Stimulated activated CD4-positive, alpha-beta T cell treated with anti-CD3 and anti-CD28 coated beads, TNF-alpha, amount 100 ng/mL, for 4 hours (primary cell): ENCODE data around the gene ERO1B.
A peak's percentile ranks its signal among the peaks of the same experiment; 100 is the strongest.
"Not testable (repeated sequence)": the region's sequence is repeated elsewhere in the genome, so short reads cannot be mapped to it uniquely, and the experiment has no call there.

ENCODE experiments used
- DNase-seq, 3 experiments: peaks; one replicate each; pipeline ENCODE4 v3.0.0-alpha.2; 2020; ENCODE audit warnings: low read depth in 3 of 3

The ERO1B gene

DNA sequence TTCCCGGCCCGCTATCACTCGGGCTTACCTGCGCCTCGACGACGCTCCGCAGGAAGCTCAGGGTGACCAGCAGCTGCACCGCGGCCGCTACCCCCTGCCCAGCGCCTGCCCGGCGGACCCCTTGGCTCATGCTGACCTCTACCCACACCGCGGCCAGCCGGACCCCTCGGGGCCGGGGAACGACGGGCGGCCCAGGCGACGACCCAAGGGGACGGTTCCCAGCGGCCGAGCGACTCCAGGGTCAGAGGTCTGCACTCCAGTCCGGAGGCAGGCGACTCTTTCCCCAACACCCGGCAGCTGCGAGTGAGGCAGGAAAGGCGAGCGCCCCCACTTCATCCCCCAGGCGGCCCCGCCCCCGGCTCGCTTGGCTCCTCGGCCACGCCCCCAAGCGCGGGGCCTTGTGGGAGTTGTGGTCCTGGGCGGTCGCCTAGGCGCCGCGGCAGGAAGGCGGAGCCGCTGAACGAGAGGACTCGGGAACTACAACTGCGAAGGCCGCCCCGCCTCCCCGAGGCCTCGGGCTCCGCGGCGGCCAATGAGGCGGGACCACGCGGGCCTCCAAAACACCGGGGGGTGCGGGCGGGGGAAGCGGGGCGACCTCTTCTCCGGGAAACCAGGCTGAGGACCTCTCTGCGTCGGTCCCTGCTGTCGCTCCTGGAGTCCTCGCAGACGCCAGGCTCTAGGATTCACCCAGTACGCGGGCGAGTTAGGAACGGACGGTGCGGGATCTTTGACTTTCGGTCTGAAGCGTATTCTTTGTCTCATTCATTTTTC, at the start of gene ERO1B:
Gene ERO1B, minus strand, starts transcription at position 305 of the 771 bp plus-strand sequence. Its CDS starts 175 bp downstream, at position 130.
- DNase-seq: peak; percentile 92 to 95 (median 94)

- not testable (repeated sequence) for DNase-seq
Measured at GRCh38 chr1:236331412-236331811, 49.7 kb upstream of the ERO1B start.

GRCh38 chr1:236326432-236326831, 44.7 kb upstream of the ERO1B start:
- no peak for DNase-seq

- DNase-seq: no peak
Measured at GRCh38 chr1:236325567-236325966, 43.8 kb upstream of the ERO1B start.

DNA sequence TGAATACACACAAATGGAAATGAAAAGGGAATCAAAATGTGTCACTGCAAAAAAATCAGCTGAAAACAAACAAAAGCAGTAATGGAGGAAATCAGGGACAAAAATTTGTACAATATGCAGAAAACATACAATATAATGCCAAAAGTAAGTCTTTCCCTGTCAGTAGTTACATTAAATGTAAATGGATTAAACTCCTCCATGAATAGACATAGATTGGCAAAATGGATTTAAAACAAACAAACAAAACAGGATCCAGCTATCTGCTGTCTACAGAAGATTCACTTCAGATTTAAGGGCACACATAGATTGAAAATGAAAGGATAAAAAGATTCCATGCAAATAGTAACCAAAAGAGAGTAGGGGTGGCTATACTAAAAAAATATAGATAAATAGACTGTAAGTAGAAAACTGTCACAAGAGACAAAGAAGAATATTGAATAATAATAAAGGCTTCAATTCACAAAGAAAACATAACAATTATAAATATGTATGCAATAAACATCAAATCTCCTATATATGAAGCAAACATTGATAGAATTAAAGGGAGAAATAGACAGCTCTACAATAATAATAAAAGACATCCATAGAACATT, 42.2 kb upstream of the ERO1B start:
- no peak for DNase-seq

- no peak for DNase-seq
Measured at GRCh38 chr1:236322566-236323409, 41.0 kb upstream of the ERO1B start.

DNA sequence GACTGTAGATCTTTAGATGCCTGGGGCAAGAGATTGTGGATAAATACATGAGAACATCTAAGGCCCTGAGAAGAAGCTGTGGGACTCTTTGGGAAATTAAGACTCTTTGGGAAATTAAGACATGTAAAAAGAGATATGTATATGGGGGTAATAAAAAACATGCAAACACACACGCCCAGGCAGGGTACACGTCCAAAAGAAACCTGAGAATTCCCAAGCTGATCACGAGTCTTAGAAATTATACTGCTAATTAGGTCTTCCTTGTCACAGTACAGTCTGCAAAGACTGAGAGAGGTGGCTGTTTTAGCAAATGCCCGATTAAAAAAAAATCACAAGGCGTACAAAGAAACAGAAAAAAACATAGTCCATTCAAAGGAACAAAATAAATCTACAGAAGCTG, 39.3 kb upstream of the ERO1B start:
- DNase-seq: no peak

- no peak for DNase-seq
Measured at GRCh38 chr1:236320671-236321070, 38.9 kb upstream of the ERO1B start.

- DNase-seq: no peak
Measured at GRCh38 chr1:236320214-236320613, 38.5 kb upstream of the ERO1B start.

DNA sequence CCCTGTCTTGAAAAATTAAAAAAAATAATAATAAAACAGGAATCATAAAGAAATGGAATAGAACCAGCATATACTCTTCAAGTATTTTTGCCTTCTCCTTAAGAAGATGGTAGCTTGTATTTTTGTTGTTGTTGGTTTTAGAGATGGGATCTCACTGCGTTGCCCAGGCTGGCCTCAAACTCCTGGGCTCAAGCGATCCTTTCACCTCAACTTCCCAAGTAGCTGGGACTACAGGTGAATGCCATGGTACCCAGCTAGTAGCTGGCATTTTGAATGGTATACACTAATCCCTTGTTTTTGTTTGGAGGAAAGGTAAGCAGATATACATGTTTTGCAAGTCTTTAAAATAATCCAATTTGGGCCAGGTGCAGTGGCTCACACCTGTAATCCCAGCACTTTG, 34.7 kb upstream of the ERO1B start:
- DNase-seq: no peak

GRCh38 chr1:236315518-236315917, 33.8 kb upstream of the ERO1B start:
- no peak for DNase-seq

- no peak for DNase-seq
Measured at GRCh38 chr1:236315092-236315491, 33.3 kb upstream of the ERO1B start.

- DNase-seq: not testable (repeated sequence)
Measured at GRCh38 chr1:236314050-236314449, 32.3 kb upstream of the ERO1B start.

GRCh38 chr1:236313427-236313826, 31.7 kb upstream of the ERO1B start:
- no peak for DNase-seq

- DNase-seq: no peak
Measured at GRCh38 chr1:236311040-236311439, 29.3 kb upstream of the ERO1B start.

- DNase-seq: no peak
Measured at GRCh38 chr1:236308827-236309226, 27.1 kb upstream of the ERO1B start.

DNA sequence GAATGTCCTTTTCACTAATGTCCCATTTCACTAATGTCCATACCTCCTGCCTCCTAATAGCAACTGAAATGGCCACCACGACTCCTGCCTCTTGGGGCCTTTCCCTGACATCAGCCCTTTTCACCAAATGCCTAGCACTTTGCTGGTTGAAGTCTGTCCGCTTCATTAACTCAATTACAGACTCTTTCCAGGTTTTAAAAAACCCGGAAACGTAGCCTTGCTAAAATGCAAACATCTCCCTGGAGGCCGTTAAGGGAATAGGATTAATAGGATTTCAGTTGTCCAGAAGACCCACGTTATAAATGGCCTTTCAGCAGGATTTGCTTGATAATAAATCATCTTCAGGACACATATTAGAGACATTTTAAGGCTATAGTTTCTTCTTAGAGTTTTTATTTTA, 25.7 kb upstream of the ERO1B start:
- no peak for DNase-seq

DNA sequence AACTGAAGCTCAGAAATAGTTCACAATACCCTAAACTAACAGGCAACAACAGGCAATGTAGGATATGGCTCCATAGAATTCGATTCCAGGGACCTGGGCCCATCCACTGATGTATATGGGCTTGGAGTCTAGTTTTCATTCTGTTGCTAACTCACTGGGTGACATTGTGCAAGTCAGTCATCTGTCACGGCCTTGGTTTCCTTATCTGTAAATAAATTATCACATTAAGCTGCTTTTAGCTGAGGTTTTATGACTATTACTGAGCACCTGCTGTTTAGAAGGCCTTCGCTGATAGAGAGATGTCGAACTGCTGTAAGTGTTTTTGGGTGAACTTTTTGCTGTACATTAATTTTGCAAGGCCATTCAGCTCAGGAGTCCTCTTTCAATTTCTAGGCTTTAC, 22.9 kb upstream of the ERO1B start:
- no peak for DNase-seq

GRCh38 chr1:236303675-236304074, 21.9 kb upstream of the ERO1B start:
- DNase-seq: no peak

DNA sequence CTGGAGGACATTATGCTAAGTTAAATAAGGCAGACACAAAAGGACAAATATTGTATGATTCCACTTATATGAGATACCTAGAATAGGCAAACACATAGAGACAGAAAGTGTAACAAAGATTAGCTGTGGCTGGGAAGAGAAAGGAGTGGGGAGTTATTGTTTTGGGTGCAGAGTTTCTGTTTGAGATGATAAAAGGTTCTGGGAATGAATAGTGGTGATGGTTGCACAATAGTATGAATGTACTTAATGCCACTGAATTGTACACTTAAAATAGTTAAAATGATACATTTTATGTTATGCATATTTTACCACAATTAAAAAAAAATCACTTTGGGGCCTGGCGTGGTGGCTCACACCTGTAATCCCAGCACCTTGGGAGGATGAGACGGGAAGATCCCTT, 21.2 kb upstream of the ERO1B start:
- DNase-seq: no peak

- DNase-seq: no peak
Measured at GRCh38 chr1:236301958-236302335, 20.2 kb upstream of the ERO1B start.

- DNase-seq: no peak
Measured at GRCh38 chr1:236301080-236301957, 19.6 kb upstream of the ERO1B start.
